ENCODE data around the gene EAF1.

Gene EAF1

DNA sequence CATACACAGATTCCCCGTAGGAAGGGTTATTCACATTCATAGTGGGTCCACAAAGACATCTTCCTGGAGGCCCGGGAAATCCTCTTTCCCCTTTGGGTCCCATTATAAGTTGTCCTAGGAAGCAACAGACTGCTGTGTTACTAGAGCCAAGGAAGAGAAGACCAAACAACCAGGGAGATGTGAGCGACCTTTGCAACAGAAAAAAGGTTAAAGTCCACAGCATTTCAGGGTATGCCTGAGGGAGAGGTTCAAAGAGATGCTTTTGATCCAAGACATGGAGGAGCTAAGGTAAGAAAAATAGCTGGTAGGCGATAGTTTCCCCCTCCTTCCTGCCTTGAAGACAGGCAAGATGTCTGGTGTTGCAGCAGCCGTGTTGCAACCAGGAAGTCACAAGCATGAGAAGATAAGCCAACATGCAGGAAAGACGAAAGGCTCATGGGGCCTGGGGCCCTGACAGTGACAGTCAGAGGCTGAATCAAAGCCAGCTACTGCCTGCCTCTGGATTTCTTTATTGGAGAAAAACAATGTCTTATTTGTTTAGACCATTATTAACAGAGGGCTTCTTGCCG lies 30.9 kb downstream of the EAF1 start:
- TF ChIP-seq, protein P1, sequence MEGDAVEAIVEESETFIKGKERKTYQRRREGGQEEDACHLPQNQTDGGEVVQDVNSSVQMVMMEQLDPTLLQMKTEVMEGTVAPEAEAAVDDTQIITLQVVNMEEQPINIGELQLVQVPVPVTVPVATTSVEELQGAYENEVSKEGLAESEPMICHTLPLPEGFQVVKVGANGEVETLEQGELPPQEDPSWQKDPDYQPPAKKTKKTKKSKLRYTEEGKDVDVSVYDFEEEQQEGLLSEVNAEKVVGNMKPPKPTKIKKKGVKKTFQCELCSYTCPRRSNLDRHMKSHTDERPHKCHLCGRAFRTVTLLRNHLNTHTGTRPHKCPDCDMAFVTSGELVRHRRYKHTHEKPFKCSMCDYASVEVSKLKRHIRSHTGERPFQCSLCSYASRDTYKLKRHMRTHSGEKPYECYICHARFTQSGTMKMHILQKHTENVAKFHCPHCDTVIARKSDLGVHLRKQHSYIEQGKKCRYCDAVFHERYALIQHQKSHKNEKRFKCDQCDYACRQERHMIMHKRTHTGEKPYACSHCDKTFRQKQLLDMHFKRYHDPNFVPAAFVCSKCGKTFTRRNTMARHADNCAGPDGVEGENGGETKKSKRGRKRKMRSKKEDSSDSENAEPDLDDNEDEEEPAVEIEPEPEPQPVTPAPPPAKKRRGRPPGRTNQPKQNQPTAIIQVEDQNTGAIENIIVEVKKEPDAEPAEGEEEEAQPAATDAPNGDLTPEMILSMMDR (IDR thresholded peaks at IDR 0.05; ENCODE audit: low read depth, low read length), result no peak
- Histone ChIP-seq H3K4me1 (peaks cover 13% of the 10 kb centered on the region), H3K27me3 (no peaks in the 10 kb centered on the region), H3K36me3 (no peaks in the 10 kb centered on the region), H3K4me3 (ENCODE audit: low read depth, low read length) (no peak overlapping the region), H3K9me3 (no peaks in the 10 kb centered on the region)
- DNase-seq, result no peak

GRCh38 chr3:15460891-15461531 lies 33.6 kb downstream of the EAF1 start:
- H3K4me1 ChIP-seq, result peaks cover 13% of the 10 kb centered on the region
- peak; percentile 73 for DNase-seq
- no peaks in the 10 kb centered on the region for H3K36me3 ChIP-seq
- no peak overlapping the region for H3K4me3 ChIP-seq (ENCODE audit: low read depth, low read length)
- no peaks in the 10 kb centered on the region for H3K27me3 ChIP-seq
- TF ChIP-seq, protein P1 (IDR thresholded peaks at IDR 0.05; ENCODE audit: low read depth, low read length), result no peak
- H3K9me3 ChIP-seq, result no peaks in the 10 kb centered on the region

DNA sequence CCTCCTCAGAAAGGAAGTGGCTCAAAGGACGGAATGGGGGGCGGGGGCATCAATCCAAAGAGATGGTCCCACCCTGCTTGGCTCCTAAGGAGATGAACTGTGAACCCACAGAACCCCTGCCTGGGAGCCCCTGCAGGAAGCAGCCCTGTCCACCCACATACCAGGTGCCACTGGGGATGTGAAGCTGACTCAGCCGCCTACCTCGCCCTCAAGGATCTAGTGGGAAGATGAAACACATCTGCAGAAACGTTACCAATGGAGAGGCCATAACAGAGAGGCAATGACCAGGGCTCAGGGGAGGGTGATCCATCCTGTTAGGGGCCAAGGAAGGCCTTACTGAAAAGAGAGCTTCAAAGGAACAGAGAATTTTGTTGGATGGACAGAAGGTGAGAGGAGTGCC lies 35.1 kb downstream of the EAF1 start:
- Histone ChIP-seq H3K9me3 (no peaks in the 10 kb centered on the region), H3K36me3 (no peaks in the 10 kb centered on the region), H3K4me3 (ENCODE audit: low read depth, low read length) (no peak overlapping the region), H3K4me1 (peaks cover 13% of the 10 kb centered on the region), H3K27me3 (no peaks in the 10 kb centered on the region)
- no peak for DNase-seq
- TF ChIP-seq, protein P1 (IDR thresholded peaks at IDR 0.05; ENCODE audit: low read depth, low read length), result no peak

- no peak for DNase-seq
- H3K27me3 ChIP-seq, result no peaks in the 10 kb centered on the region
- no peak overlapping the region for H3K4me3 ChIP-seq (ENCODE audit: low read depth, low read length)
- TF ChIP-seq, protein P1 (IDR thresholded peaks at IDR 0.05; ENCODE audit: low read depth, low read length), result no peak
- peaks cover 5% of the 10 kb centered on the region for H3K4me1 ChIP-seq
- no peaks in the 10 kb centered on the region for H3K9me3 ChIP-seq
- no peaks in the 10 kb centered on the region for H3K36me3 ChIP-seq
Observed at GRCh38 chr3:15465876-15466585, 38.6 kb downstream of the EAF1 start.

GRCh38 chr3:15467227-15468181 lies 40.1 kb downstream of the EAF1 start:
- TF ChIP-seq, protein P1 (IDR thresholded peaks at IDR 0.05; ENCODE audit: low read depth, low read length), result no peak
- no peaks in the 10 kb centered on the region for H3K4me1 ChIP-seq
- H3K9me3 ChIP-seq, result no peaks in the 10 kb centered on the region
- H3K36me3 ChIP-seq, result no peaks in the 10 kb centered on the region
- no peaks in the 10 kb centered on the region for H3K27me3 ChIP-seq
- H3K4me3 ChIP-seq (ENCODE audit: low read depth, low read length), result no peak overlapping the region
- no peak for DNase-seq

Measured in BE2C (cell line).